Right atrium auricular region (tissue), 2 donors: Measurements from ENCODE around the gene PDE9A. TPM values are rescaled to one million over a fixed set of nuclear protein-coding genes. Genes with fewer than 3 reads are reported as not detected.
"Not testable (repeated sequence)": the region's sequence is repeated elsewhere in the genome, so short reads cannot be mapped to it uniquely, and the experiment has no call there.

Experiments used
- DNase-seq: peaks from one replicate; pipeline ENCODE4 v3.0.0-alpha.2; 2019; ENCODE audit warnings: low spot score
- H3K27ac ChIP-seq, 2 donors: fragments of 200-600 bp; sonication (generic); 1 replicate in 1 of 2; 2 replicates in 1 of 2; pipeline ENCODE4 v1.5.1; 2016 to 2019
- H3K27me3 ChIP-seq, 2 donors: fragments of 200-600 bp; sonication (generic); one replicate each; pipeline versions ENCODE4 v1.5.1 to v1.6.0; 2017 to 2019
- H3K36me3 ChIP-seq: fragments of 200-600 bp; sonication (generic); one replicate; pipeline ENCODE4 v1.5.1; 2016
- H3K4me1 ChIP-seq, 2 donors: fragments of 200-600 bp; sonication (generic); one replicate each; pipeline versions ENCODE4 v1.5.1 to v1.6.0; 2017 to 2019
- H3K4me3 ChIP-seq, 2 donors: fragments of 200-600 bp; sonication (generic); 1 replicate in 1 of 2; 2 replicates in 1 of 2; pipeline ENCODE4 v1.5.1; 2017 to 2019; ENCODE audit warnings: mild to moderate bottlenecking in 1 of 2, moderate library complexity in 1 of 2
- H3K9me3 ChIP-seq, 2 donors: fragments of 200-600 bp; sonication (generic); one replicate each; pipeline ENCODE4 v1.5.1; 2019
- total RNA-seq, 2 donors: library from RNA; depleted of rRNA; stranded (reverse); fragments of >200 nt; gene quantifications; one replicate each; pipeline ENCODE4 v1.1.0, GENCODE V29; 2016
- TF ChIP-seq, protein P1 (sequence below), 2 donors: fragments of 200-600 bp; sonication (generic); IDR thresholded peaks; one replicate each; pipeline ENCODE4 v1.5.1; 2019; ENCODE audit warnings: antibody characterized with exemption in 2 of 2

The PDE9A gene
- total RNA-seq, 2 donors from 2014 or later, result 1.1 to 2.0 TPM

DNA sequence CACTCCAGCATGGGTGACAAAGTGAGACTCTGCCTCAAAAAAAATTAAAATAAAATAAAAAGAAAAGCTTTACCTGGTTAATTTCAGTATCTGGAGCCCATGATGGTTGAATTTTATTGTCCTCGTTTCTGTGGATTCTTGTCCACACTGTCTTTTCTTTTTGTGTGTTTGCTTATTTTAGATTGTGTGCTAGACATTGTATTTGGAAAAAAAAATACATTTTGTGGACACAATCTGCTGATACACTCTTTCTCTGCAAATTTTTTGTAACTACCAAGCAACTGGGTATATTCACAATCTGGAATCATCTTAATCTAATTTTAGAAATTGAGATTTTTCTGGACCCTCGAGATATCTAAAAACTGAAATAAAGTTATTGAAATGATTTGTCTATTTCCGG, 41.6 kb upstream of the PDE9A start:
- Histone ChIP-seq H3K27me3 (no peaks in the 10 kb centered on the region), H3K4me3 (no peak overlapping the region), H3K27ac (no peak overlapping the region), H3K9me3 (peaks cover 0 to 12% of the 10 kb centered on the region in 2 donors), H3K4me1 (no peaks in the 10 kb centered on the region), H3K36me3 (no peaks in the 10 kb centered on the region)
- TF ChIP-seq, protein P1, sequence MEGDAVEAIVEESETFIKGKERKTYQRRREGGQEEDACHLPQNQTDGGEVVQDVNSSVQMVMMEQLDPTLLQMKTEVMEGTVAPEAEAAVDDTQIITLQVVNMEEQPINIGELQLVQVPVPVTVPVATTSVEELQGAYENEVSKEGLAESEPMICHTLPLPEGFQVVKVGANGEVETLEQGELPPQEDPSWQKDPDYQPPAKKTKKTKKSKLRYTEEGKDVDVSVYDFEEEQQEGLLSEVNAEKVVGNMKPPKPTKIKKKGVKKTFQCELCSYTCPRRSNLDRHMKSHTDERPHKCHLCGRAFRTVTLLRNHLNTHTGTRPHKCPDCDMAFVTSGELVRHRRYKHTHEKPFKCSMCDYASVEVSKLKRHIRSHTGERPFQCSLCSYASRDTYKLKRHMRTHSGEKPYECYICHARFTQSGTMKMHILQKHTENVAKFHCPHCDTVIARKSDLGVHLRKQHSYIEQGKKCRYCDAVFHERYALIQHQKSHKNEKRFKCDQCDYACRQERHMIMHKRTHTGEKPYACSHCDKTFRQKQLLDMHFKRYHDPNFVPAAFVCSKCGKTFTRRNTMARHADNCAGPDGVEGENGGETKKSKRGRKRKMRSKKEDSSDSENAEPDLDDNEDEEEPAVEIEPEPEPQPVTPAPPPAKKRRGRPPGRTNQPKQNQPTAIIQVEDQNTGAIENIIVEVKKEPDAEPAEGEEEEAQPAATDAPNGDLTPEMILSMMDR (IDR thresholded peaks at IDR 0.05), result no peak
- DNase-seq, result no peak

- no peak for DNase-seq
- Histone ChIP-seq H3K9me3 (peaks cover 0 to 12% of the 10 kb centered on the region in 2 donors), H3K4me1 (no peaks in the 10 kb centered on the region), H3K4me3 (no peak overlapping the region), H3K36me3 (no peaks in the 10 kb centered on the region), H3K27me3 (no peaks in the 10 kb centered on the region), H3K27ac (no peak overlapping the region)
- TF ChIP-seq, protein P1 (IDR thresholded peaks at IDR 0.05), result no peak
These were observed 41.0 kb upstream of the PDE9A start for GRCh38 chr21:42612390-42612789.

DNA sequence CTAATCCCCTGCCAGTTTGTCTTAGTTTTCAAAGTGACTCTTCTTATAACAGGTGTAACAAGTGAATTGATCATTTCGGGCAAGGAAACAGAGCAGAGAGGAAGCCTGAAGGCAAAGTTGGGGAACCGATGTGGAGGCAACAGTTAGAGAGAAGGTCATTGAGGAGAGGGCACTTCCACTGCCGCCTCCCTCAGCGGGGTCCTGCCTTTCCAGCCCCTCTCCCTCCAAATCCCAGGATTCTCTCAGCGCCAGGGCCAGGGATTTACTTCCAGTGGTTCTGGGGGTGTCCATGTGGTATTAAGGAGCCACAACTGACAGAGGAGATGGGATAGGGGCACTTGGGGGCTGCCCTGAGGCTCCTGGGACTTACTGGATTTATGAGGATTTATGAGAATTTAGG, 39.7 kb upstream of the PDE9A start:
- Histone ChIP-seq H3K36me3 (no peaks in the 10 kb centered on the region), H3K4me3 (no peak overlapping the region), H3K27me3 (no peaks in the 10 kb centered on the region), H3K27ac (no peak overlapping the region), H3K9me3 (peaks cover 0 to 12% of the 10 kb centered on the region in 2 donors), H3K4me1 (no peaks in the 10 kb centered on the region)
- TF ChIP-seq, protein P1 (IDR thresholded peaks at IDR 0.05), result no peak
- no peak for DNase-seq

DNA sequence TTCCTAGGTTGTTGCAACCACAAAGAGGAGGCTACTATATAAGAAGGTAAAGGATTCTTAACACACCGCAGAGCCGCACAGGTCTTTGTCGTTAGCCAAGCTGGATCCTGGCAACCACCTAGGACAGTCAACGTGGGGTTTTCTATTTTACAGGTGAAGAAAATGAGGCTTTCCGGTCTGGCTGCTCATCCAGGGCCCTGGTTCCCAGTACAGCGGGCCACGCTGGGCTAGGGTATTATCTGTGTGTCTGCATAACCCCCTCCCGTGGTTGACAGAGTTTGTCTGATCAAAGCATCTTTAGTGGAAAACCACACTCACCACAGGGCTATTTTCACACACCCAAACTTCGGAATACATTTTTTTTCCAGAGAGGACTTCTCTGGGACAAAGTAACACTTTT, 39.0 kb upstream of the PDE9A start:
- TF ChIP-seq, protein P1 (IDR thresholded peaks at IDR 0.05), result no peak
- Histone ChIP-seq H3K36me3 (no peaks in the 10 kb centered on the region), H3K27me3 (no peaks in the 10 kb centered on the region), H3K4me3 (no peak overlapping the region), H3K27ac (no peak overlapping the region), H3K4me1 (no peaks in the 10 kb centered on the region), H3K9me3 (peaks cover 0 to 12% of the 10 kb centered on the region in 2 donors)
- DNase-seq, result no peak

- H3K4me1 ChIP-seq, result no peaks in the 10 kb centered on the region
- TF ChIP-seq, protein P1 (IDR thresholded peaks at IDR 0.05), result no peak
- no peak overlapping the region for H3K27ac ChIP-seq
- peaks cover 0 to 12% of the 10 kb centered on the region in 2 donors for H3K9me3 ChIP-seq
- H3K27me3 ChIP-seq, result no peaks in the 10 kb centered on the region
- H3K36me3 ChIP-seq, result no peaks in the 10 kb centered on the region
- no peak overlapping the region for H3K4me3 ChIP-seq
- no peak for DNase-seq
These were observed 38.5 kb upstream of the PDE9A start for GRCh38 chr21:42614811-42615351.

DNA sequence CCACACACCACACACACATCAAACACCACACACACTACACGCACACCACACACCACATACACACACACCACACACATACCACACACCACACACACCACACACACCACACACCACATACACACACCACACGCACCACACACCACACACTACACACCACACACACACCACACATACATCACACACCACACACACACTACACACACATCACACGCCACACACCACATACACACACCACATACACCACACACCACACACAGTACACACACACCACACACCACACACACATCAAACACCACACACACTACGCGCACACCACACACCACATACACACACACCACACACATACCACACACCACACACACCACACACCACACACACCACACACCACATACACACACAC, 38.0 kb upstream of the PDE9A start:
- H3K4me1 ChIP-seq, H3K4me3 ChIP-seq, DNase-seq, H3K27me3 ChIP-seq, H3K27ac ChIP-seq, H3K36me3 ChIP-seq: not testable (repeated sequence)
- peaks cover 0 to 12% of the 10 kb centered on the region in 2 donors for H3K9me3 ChIP-seq
